Thyroid gland (tissue), 4 donors: ENCODE measurements around the gene CAMK1D. TPM values are rescaled to one million over a fixed set of nuclear protein-coding genes. Genes with fewer than 3 reads are reported as not detected.

ENCODE experiments used
- DNase-seq, 2 donors: peaks; one replicate each; pipeline ENCODE4 v3.0.0-alpha.2; 2019
- H3K27ac ChIP-seq, 3 donors: fragments of 200-600 bp; sonication (generic); 1 replicate in 2 of 3; 2 replicates in 1 of 3; pipeline ENCODE4 v1.5.1; 2016 to 2019; ENCODE audit warnings: mild to moderate bottlenecking in 1 of 3, moderate library complexity in 1 of 3
- H3K27me3 ChIP-seq: fragments of 200-600 bp; sonication (generic); one replicate; pipeline ENCODE4 v1.5.1; 2019
- H3K36me3 ChIP-seq, 2 donors: fragments of 200-600 bp; sonication (generic); one replicate each; pipeline ENCODE4 v1.5.1; 2016 to 2019
- H3K4me1 ChIP-seq, 2 donors: fragments of 200-600 bp; sonication (generic); one replicate each; pipeline ENCODE4 v1.5.1; 2017 to 2019
- H3K4me3 ChIP-seq, 3 donors: fragments of 200-600 bp; sonication (generic); replicated peaks in 1 of 3; 1 replicate in 2 of 3; 2 replicates in 1 of 3; pipeline ENCODE4 v1.5.1; 2016; ENCODE audit warnings: mild to moderate bottlenecking in 1 of 3
- H3K9me3 ChIP-seq: fragments of 200-600 bp; sonication (generic); one replicate; pipeline ENCODE4 v1.5.1; 2017
- POLR2A ChIP-seq, 2 donors: fragments of 450-650 bp; IDR thresholded peaks; one replicate each; pipeline ENCODE4 v1.6.1; 2017; ENCODE audit warnings: antibody characterized with exemption in 2 of 2, mild to moderate bottlenecking in 2 of 2, moderate library complexity in 1 of 2
- whole genome bisulfite sequencing, 2 donors: methylation state at CpG; one replicate each; pipeline ENCODE4 v1.1.5; 2017; 5-methylcytosine and 5-hydroxymethylcytosine counted together
- intact Hi-C: fragments of 100-400 bp; cut with DNase I; formaldehyde crosslinking; loops from one replicate; pipeline ENCODE4 v1.15.1; 2023
- total RNA-seq, 4 donors: library from RNA; depleted of rRNA; stranded (reverse); fragments of >200 nt; gene quantifications; one replicate each; pipeline ENCODE4 v1.2.3, GENCODE V29; 2016
- TF ChIP-seq, protein P1 (sequence below), 6 experiments: fragments of 200-600 bp in 3 of 6; fragments of 450-650 bp in 3 of 6; sonication (generic) in 3 of 6; IDR thresholded peaks; one replicate each; pipeline ENCODE4 v1.5.1; 2016 to 2019; ENCODE audit warnings: antibody characterized with exemption in 6 of 6, mild to moderate bottlenecking in 2 of 6, inconsistent platforms in 1 of 6, moderate library complexity in 1 of 6

CAMK1D gene
- total RNA-seq, 4 donors from 2014 or later, result 12.2 to 29.6 (median 17.4) TPM

DNA sequence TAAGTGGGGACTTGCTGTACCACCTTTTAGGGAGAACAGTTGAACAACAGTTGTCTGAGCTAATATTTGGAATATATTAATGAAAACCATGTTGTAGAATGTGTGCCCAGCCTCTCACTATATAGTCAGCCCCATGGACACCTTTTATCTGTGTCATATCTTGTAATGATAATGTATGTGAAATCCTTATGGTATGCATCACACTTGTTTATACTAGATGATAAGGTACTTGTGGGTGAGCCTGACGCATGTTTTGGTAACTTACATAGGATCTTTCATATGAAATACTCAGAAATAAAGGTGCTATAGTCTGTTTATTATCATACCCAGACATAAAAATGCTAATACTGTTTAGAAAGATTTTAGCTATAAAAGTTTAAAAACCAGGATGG, 32.8 kb downstream of the CAMK1D start:
- H3K9me3 ChIP-seq, result no peaks in the 10 kb centered on the region
- WGBS, 2 donors, result 97 to 100% methylated on average over 1 of the region's 1 CpG
- DNase-seq, result no peak
- H3K4me1 ChIP-seq, result peaks cover 9 to 16% of the 10 kb centered on the region in 2 donors
- no peak overlapping the region for H3K27ac ChIP-seq
- no peaks in the 10 kb centered on the region for H3K36me3 ChIP-seq
- H3K27me3 ChIP-seq, result no peaks in the 10 kb centered on the region
- no peak for TF ChIP-seq POLR2A (IDR thresholded peaks at IDR 0.05)
- TF ChIP-seq, protein P1, sequence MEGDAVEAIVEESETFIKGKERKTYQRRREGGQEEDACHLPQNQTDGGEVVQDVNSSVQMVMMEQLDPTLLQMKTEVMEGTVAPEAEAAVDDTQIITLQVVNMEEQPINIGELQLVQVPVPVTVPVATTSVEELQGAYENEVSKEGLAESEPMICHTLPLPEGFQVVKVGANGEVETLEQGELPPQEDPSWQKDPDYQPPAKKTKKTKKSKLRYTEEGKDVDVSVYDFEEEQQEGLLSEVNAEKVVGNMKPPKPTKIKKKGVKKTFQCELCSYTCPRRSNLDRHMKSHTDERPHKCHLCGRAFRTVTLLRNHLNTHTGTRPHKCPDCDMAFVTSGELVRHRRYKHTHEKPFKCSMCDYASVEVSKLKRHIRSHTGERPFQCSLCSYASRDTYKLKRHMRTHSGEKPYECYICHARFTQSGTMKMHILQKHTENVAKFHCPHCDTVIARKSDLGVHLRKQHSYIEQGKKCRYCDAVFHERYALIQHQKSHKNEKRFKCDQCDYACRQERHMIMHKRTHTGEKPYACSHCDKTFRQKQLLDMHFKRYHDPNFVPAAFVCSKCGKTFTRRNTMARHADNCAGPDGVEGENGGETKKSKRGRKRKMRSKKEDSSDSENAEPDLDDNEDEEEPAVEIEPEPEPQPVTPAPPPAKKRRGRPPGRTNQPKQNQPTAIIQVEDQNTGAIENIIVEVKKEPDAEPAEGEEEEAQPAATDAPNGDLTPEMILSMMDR (IDR thresholded peaks at IDR 0.05), result no peak
- intact Hi-C loops, result no loop called here
- H3K4me3 ChIP-seq, result no peak overlapping the region

DNA sequence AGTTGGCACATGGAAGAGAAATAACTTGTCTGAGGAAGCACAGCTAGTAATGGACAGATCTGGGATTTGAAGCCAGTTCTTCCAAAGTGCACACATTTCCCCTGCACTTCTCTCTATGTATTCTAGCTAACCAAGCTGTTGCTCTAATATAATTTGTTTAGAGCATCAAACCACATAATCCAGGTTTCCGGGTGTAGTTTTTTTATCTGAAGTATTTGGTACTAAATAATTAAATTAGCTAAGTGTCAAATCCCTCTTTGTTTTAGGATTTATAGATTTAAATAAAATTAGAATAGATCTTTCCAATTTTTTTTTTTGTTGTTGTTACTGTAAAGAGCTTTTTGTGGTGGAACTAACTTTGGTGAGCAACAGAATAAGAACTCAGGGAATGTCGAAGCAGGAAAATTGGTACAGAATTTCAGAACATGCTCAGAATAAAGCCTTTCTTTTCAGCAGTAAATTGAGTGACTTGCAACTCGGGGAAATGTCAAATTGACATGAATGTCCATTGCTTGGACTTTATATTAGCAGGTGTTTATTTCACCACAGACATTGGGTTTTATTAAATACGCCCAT, 33.7 kb downstream of the CAMK1D start:
- WGBS, 2 donors, result 83 to 85% methylated on average over 4 of the region's 4 CpGs

DNA sequence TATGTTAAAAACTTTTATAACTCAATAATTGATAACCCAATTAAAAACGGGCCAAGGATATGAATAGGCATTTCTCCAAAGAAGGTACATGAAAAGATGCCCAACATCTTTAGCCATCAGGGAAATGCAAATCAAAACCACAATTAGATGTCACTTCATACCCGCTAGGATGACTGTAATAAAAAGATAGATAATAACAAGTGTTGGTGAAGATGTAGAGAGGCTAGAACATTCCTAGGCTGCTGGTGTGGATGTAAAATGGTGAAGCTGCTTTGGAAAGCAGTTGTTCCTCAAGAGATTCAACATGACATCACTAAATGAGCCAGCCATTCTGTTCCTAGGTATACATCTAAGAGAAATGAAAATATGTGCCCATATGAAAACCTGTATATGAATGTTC, 35.6 kb downstream of the CAMK1D start:
- no peak overlapping the region for H3K4me3 ChIP-seq
- H3K4me1 ChIP-seq, result peaks cover 23 to 25% of the 10 kb centered on the region in 2 donors
- DNase-seq, result no peak
- no peak overlapping the region for H3K27ac ChIP-seq
- no peaks in the 10 kb centered on the region for H3K27me3 ChIP-seq
- 96 to 98% methylated on average over 2 of the region's 2 CpGs for WGBS, 2 donors
- H3K9me3 ChIP-seq, result no peaks in the 10 kb centered on the region
- TF ChIP-seq, protein P1 (IDR thresholded peaks at IDR 0.05), result no peak
- TF ChIP-seq POLR2A (IDR thresholded peaks at IDR 0.05), result no peak
- H3K36me3 ChIP-seq, result no peaks in the 10 kb centered on the region
- intact Hi-C loops, result no loop called here

More for the DNA sequence above, 33.7 kb downstream of the CAMK1D start:
- DNase-seq, result no peak
- Histone ChIP-seq H3K4me3 (no peak overlapping the region), H3K36me3 (no peaks in the 10 kb centered on the region), H3K9me3 (no peaks in the 10 kb centered on the region), H3K4me1 (peaks cover 8 to 15% of the 10 kb centered on the region in 2 donors), H3K27me3 (no peaks in the 10 kb centered on the region), H3K27ac (no peak overlapping the region)
- TF ChIP-seq, protein P1 (IDR thresholded peaks at IDR 0.05), result no peak
- no peak for TF ChIP-seq POLR2A (IDR thresholded peaks at IDR 0.05)
- intact Hi-C loops, result no loop called here

DNA sequence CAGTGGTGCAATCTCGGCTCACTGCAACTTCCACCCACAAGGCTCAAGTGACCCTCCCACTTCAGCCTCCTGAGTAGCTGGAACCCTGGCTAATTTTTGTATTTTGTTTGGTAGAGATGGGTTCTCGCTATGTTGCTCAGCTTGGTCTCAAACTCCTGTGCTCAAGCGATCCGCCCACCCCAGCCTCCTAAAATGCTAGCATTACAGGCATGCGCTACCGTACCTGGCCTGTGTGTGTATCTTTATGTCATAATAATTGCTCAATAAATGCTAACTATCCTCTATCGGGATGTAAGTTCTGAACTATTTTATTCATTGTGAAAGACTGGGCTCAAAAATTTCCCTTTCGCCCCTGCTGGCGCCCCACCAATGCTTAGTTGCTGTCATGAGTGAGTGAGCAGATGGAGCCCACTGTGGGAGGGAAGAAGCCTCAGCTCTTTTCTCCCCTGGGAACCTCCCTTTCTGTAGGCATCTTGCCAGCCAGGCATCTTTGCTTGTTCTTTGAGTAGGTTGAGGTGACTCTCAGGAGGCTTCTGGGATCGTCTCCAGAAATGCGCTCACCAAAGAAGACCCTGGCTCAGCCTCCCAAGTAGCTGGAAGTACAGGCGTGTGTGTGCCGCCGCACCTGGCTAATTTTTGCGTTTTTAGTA, 38.3 kb downstream of the CAMK1D start:
- no peaks in the 10 kb centered on the region for H3K36me3 ChIP-seq
- no peak overlapping the region for H3K4me3 ChIP-seq
- H3K4me1 ChIP-seq, result peaks cover 40 to 41% of the 10 kb centered on the region in 2 donors
- TF ChIP-seq, protein P1 (IDR thresholded peaks at IDR 0.05), result no peak
- TF ChIP-seq POLR2A (IDR thresholded peaks at IDR 0.05), result no peak
- DNase-seq, result peak; percentile 64 to 84
- WGBS, 2 donors, result 72 to 73% methylated on average over 15 of the region's 15 CpGs
- intact Hi-C loops, result no loop called here
- no peaks in the 10 kb centered on the region for H3K9me3 ChIP-seq
- peak overlapping the region in 2 of 3 donors; percentile 69 to 85 for H3K27ac ChIP-seq
- no peaks in the 10 kb centered on the region for H3K27me3 ChIP-seq

DNA sequence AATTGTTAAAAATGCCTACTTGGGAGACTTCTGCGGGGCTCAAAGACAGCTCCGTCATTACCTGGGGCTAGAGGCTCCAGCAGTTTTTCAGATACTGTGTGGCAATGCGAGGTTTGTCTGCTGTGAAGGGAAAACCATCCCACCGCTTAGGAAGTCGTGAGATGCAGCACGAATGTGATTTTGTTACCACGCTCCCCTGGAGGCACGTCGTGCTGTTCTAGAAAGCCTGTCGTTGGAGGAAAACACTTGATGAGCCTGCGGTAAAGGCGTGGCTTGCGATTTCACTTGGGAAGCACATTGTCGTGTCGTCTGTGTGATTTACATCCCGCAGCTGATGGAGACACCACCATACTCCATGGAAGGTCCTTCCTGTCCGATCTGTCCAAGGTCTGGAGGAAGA, 39.3 kb downstream of the CAMK1D start:
- no peak for DNase-seq
- no peak for TF ChIP-seq POLR2A (IDR thresholded peaks at IDR 0.05)
- TF ChIP-seq, protein P1 (IDR thresholded peaks at IDR 0.05), result no peak
- Histone ChIP-seq H3K9me3 (no peaks in the 10 kb centered on the region), H3K27me3 (no peaks in the 10 kb centered on the region), H3K27ac (peak overlapping the region; percentile 69 to 85 (median 75)), H3K4me1 (peaks cover 40 to 41% of the 10 kb centered on the region in 2 donors), H3K4me3 (no peak overlapping the region), H3K36me3 (no peaks in the 10 kb centered on the region)
- 88 to 91% methylated on average over 17 of the region's 17 CpGs for WGBS, 2 donors
- intact Hi-C loops, result no loop called here
